IPS DF 6.9 (cell line): Measurements from ENCODE around the gene GZMB.

Experiments used
- DNase-seq: peaks from one replicate; pipeline ENCODE4 v3.0.0-alpha.2; 2013; ENCODE audit warnings: low read depth, low spot score
- H3K27ac ChIP-seq: one replicate; pipeline ENCODE4 v1.5.1; 2013; ENCODE audit warnings: low read length, control low read depth
- H3K27me3 ChIP-seq: 2 replicates; pipeline ENCODE4 v1.6.1; 2013; ENCODE audit warnings: mild to moderate bottlenecking, low read length; ENCODE audit not compliant: control insufficient read depth, insufficient read depth
- H3K36me3 ChIP-seq: 2 replicates; pipeline ENCODE4 v1.6.1; 2013; ENCODE audit warnings: low read length; ENCODE audit not compliant: control insufficient read depth, insufficient read depth
- H3K4me1 ChIP-seq: 2 replicates; pipeline ENCODE4 v1.6.1; 2013; ENCODE audit warnings: low read length; ENCODE audit not compliant: control insufficient read depth, insufficient read depth
- H3K4me3 ChIP-seq: 2 replicates; pipeline ENCODE4 v1.5.1; 2013; ENCODE audit warnings: mild to moderate bottlenecking, low read length
- H3K9me3 ChIP-seq: 2 replicates; pipeline ENCODE4 v1.6.1; 2013; ENCODE audit warnings: low read length, inconsistent platforms; ENCODE audit not compliant: control insufficient read depth, insufficient read depth
- WGBS: extraction: QIAGEN DNeasy Blood & Tissue Kit; methylation state at CpG from one replicate; pipeline ENCODE4 v1.1.7; 2013; ENCODE audit warnings: mixed read lengths, missing lambda C conversion rate; ENCODE audit not compliant: insufficient read length, insufficient coverage; 5-methylcytosine and 5-hydroxymethylcytosine counted together

GZMB gene, protein sequence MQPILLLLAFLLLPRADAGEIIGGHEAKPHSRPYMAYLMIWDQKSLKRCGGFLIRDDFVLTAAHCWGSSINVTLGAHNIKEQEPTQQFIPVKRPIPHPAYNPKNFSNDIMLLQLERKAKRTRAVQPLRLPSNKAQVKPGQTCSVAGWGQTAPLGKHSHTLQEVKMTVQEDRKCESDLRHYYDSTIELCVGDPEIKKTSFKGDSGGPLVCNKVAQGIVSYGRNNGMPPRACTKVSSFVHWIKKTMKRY

DNA sequence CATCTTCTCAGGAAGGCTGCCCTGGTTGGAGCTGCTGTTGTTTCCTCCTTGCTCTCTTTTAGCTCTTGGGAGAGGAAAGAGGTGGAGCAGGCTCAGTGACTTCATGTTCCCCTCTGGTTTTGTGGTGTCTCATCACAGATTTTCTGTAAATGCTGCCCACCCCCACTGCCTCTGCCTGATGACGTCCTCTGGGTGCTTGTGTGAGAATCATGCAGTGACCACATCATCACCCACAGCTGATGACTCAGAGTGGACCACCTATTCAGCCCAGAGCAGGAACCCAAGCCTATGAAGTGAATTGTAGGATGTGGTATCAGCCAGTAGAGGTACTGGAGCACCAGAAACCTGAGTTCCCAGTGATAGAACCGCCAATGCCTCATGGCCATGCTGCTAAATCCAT lies at the start of gene GZMB:
Gene GZMB (minus strand): TSS at position 33 of the 400 bp plus-strand sequence. CDS start 30 bp downstream, at position 3.
- Histone ChIP-seq H3K27ac (no peak within 1 kb of the TSS), H3K36me3 (no peaks in the 10 kb centered on the region), H3K9me3 (no peaks in the 10 kb centered on the region), H3K4me1 (no peaks in the 10 kb centered on the region), H3K27me3 (no peaks in the 10 kb centered on the region), H3K4me3 (no peak within 1 kb of the TSS)
- no CpG with 5 or more reads among the region's 2 CpGs for WGBS
- no peak for DNase-seq

DNA sequence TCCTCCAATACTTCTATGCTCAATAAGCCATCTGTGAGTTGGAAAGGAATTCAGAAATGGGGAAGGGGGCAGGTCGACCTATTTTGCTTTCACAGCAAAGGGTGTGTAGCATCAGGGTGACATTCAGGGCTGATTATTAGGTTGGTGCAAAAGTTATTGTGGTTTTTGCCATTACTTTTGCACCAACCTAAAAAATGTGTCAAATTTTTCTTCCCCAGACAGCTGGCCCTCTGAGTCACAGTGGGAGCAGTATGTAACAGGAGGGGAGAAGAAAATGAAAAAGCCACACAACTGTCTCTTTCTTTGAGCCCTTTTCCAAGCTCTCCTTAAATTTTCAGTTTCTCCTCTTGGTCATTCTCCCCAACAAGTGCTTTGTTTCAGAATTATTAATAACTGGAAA lies 47.1 kb upstream of the GZMB start:
- no CpG with 5 or more reads among the region's 1 CpG for WGBS
- no peak overlapping the region for H3K4me3 ChIP-seq
- no peaks in the 10 kb centered on the region for H3K4me1 ChIP-seq
- no peak for DNase-seq
- no peaks in the 10 kb centered on the region for H3K36me3 ChIP-seq
- H3K27ac ChIP-seq: no peak overlapping the region
- no peaks in the 10 kb centered on the region for H3K9me3 ChIP-seq
- H3K27me3 ChIP-seq: no peaks in the 10 kb centered on the region; the same call in 1 of the 2 replicates

DNA sequence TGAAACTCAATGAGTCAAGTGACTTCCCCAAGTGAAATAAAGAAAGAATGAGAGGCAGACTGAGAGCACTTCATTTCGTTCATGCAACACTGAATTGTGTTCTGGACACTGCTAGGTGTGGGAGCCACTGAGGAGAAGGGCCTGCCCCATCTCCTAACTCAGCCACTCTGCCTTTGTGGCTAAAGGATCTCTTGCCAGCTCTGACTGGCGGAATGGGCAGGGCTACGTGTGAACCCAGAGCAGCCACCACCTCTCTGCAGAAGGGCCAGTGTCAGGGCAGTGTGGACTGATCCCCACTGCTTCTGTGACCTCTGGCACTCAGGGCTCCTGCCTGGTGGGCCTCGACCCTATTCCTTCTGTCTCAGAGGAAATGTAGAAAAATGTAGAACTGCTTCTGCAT lies 46.5 kb upstream of the GZMB start:
- no peak overlapping the region for H3K27ac ChIP-seq
- no CpG with 5 or more reads among the region's 4 CpGs for WGBS
- H3K4me1 ChIP-seq: no peaks in the 10 kb centered on the region
- H3K36me3 ChIP-seq: no peaks in the 10 kb centered on the region
- H3K4me3 ChIP-seq: no peak overlapping the region
- H3K27me3 ChIP-seq: no peaks in the 10 kb centered on the region; the same call in 1 of the 2 replicates
- no peak for DNase-seq
- no peaks in the 10 kb centered on the region for H3K9me3 ChIP-seq

DNA sequence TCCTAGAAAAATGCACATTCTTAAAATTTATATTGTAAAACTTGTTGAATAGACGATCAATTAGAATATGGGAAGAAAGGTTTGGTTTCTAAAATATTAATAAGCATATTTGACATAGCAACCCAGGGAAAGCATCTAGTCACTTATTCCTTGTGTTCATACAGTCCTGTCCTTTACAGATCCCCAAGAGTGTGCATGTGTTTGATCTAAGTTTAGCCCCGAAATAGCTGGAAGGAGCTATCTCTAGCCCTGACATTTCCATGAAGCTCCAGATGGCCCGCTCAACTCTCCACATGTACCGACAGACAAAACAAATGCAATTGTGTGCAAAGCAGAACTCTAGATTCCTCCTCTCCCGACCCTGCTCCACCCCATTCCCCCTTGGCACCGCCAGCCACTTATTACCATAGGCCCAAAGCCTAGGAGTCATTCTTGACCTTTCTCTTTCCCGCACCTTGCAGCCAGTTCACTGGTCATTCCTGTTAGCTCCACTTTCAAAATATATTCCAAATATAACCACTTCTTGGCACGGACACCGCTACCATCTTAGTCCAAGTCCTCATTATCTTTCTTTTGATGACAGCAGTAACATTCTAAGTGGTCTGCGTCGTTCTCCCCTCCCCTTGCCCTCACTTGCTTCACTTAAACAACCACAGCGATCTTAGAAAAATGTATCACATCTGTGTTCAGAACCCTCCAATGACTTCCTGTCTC lies 45.4 kb upstream of the GZMB start:
- Histone ChIP-seq H3K27ac (no peak overlapping the region), H3K27me3 (no peaks in the 10 kb centered on the region; the same call in 1 of the 2 replicates), H3K4me3 (no peak overlapping the region), H3K9me3 (no peaks in the 10 kb centered on the region), H3K4me1 (no peaks in the 10 kb centered on the region), H3K36me3 (no peaks in the 10 kb centered on the region)
- no CpG with 5 or more reads among the region's 12 CpGs for WGBS
- DNase-seq: no peak

DNA sequence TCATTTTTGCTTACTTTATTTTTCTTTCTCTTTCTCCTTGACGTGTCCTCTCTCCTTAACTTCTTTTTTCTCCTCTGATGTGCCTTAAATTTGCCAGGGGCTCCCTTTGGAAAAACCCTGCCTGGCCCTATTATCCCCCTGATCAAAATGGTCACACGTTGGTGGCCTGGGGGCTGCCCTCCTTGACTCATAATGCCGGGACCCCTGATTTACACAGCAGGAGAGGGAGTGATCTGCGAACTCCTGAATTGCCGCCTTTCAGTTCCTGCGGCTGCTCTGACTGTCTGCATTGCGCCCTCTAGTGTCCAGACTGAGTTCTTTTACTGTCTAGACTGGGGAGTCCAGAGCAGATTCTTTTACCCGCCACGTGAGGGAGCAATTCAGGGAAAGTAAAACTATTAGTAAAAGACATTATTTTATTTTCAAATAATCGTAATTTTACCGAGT lies 44.8 kb upstream of the GZMB start:
- WGBS: no CpG with 5 or more reads among the region's 11 CpGs
- peak; percentile 87 for DNase-seq
- Histone ChIP-seq H3K4me3 (no peak overlapping the region), H3K4me1 (no peaks in the 10 kb centered on the region), H3K27ac (no peak overlapping the region), H3K9me3 (no peaks in the 10 kb centered on the region), H3K27me3 (no peaks in the 10 kb centered on the region; the same call in 1 of the 2 replicates), H3K36me3 (no peaks in the 10 kb centered on the region)

DNA sequence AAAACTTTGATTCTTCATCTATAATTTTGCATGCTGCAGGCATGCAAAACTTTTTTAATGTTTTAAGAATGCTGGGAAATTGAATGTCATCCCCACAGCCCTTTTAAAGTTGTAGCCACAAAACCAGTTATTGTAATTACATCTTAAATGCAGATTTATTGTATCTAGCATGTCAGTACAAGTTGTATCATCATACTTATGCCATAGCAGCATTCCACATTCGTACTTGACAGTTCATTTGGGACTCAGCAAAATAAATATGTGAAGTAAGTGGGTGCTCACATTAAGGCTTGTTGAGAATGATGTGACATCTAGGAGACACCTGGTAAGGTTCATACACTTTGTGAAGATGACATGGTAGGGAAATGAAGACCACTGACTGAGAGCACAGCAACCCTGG lies 44.0 kb upstream of the GZMB start:
- no CpG with 5 or more reads among the region's 1 CpG for WGBS
- H3K4me1 ChIP-seq: no peaks in the 10 kb centered on the region
- no peaks in the 10 kb centered on the region for H3K36me3 ChIP-seq
- no peaks in the 10 kb centered on the region for H3K9me3 ChIP-seq
- no peaks in the 10 kb centered on the region; the same call in 1 of the 2 replicates for H3K27me3 ChIP-seq
- no peak overlapping the region for H3K27ac ChIP-seq
- H3K4me3 ChIP-seq: no peak overlapping the region
- DNase-seq: no peak

DNA sequence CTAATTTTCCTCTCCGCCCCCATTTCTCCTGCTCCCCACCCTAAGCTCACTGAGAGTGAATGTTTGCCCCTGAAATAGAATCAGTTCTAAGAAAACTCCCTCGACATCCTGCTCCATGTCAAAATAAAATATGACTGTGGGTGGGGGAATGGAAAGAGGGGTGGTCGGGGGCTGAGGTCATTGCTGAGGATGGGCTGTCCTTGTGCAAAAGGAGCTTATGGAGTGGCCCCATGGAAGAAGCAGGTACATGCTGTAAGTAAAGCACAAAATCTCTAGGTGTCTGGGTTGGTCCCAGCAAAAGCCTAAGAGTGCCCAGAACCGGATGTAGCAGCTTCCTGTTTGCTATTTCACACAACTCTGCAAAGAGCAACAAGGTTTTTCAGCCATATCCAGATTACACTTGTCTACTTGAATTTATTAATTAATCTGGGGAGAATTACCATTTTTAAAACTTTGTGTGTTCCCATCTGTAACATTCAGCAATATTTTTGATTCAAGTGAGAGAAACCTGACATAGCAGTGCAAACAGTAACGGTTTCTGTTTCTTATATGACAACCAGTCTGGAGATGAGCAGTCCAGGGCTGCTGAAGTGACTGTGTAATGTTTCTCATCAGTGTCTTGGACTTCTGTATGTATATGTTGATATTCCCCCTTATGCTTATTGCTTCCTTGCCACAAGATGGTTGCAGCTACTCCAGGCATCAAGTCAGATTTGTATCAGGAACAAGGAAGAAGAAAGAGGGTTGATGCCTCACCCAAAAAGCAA lies 40.4 kb upstream of the GZMB start:
- H3K4me3 ChIP-seq: no peak overlapping the region
- no CpG with 5 or more reads among the region's 5 CpGs for WGBS
- no peaks in the 10 kb centered on the region; the same call in 1 of the 2 replicates for H3K27me3 ChIP-seq
- DNase-seq: no peak
- no peak overlapping the region for H3K27ac ChIP-seq
- no peaks in the 10 kb centered on the region for H3K4me1 ChIP-seq
- H3K9me3 ChIP-seq: no peaks in the 10 kb centered on the region
- no peaks in the 10 kb centered on the region for H3K36me3 ChIP-seq

DNA sequence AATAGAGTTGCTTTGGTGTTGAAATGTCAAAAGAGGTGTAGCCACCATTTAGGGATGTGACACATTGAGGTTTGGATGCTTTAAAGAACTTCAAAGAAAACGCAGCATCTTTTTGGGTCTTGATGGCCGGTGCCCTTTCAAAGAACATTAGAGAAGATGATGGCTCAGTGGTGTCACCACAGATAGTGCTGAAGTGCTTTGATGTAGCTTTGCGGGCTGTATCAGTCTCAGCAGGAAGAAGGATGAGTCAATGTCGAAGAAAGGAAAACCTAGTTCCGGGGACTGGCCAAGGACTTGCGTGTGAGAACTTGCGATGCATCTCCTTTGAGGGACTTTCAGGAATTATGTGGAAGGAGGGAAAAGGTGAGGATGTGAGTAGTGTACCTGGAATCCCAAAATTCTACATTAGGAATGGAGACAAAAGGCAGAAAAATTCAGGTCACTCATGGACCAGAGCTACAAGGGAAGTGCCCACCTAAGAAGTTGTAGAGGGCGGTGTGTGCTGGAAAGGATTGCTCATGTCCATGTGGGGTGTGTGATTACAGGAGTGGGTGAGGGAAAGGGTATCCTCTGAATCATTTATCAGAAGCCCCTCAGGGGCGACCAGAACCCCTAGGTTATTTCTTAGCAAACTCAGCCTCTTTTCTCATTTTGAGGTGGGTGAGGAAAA lies 39.7 kb upstream of the GZMB start:
- no peaks in the 10 kb centered on the region for H3K36me3 ChIP-seq
- H3K4me1 ChIP-seq: no peaks in the 10 kb centered on the region
- no peaks in the 10 kb centered on the region for H3K9me3 ChIP-seq
- no CpG with 5 or more reads among the region's 9 CpGs for WGBS
- no peaks in the 10 kb centered on the region; the same call in 1 of the 2 replicates for H3K27me3 ChIP-seq
- no peak for DNase-seq
- no peak overlapping the region for H3K27ac ChIP-seq
- H3K4me3 ChIP-seq: no peak overlapping the region

DNA sequence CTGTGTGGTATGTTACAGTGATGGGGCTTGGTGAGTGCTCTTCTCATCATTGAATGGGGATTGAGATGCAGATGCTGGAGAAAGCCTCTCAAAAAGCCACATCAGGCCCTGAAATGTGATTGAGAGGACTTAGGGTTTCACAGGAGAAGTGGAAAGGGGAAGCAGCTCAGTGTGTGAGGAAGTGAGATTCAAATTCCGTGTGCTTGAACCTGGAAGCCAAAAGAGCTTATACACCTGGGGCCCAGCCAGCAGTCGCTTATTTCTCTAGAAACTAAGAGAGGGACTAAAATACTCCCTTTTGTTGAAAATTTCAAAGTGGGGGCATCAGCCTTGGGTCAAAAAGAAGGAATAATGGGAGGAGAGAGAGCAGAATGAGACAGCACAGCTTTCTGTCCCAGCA lies 39.1 kb upstream of the GZMB start:
- H3K36me3 ChIP-seq: no peaks in the 10 kb centered on the region
- DNase-seq: no peak
- no peaks in the 10 kb centered on the region for H3K4me1 ChIP-seq
- WGBS: no CpG with 5 or more reads among the region's 2 CpGs
- H3K27me3 ChIP-seq: no peaks in the 10 kb centered on the region; the same call in 1 of the 2 replicates
- no peak overlapping the region for H3K27ac ChIP-seq
- no peaks in the 10 kb centered on the region for H3K9me3 ChIP-seq
- no peak overlapping the region for H3K4me3 ChIP-seq

DNA sequence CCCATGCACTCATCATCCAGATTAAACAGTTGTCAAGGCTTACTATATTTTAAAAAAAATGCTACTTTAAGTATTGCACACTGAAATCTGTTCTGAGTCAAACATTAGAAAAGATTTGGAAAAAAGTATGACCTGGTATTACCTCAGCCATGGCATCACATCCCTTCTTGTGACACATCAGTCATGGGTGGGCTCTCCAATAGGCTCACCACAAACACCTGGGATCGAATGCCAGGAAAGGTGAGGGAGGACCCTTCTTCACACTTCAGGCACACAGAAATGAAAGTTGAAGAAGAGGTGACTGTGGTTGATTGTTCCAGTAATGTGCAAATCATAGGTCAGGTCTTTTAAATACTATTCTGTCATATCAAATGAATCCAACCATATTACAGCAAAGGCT lies 36.6 kb upstream of the GZMB start:
- WGBS: no CpG with 5 or more reads among the region's 1 CpG
- H3K9me3 ChIP-seq: no peaks in the 10 kb centered on the region
- no peaks in the 10 kb centered on the region for H3K4me1 ChIP-seq
- no peaks in the 10 kb centered on the region for H3K36me3 ChIP-seq
- H3K27ac ChIP-seq: no peak overlapping the region
- H3K4me3 ChIP-seq: no peak overlapping the region
- H3K27me3 ChIP-seq: no peaks in the 10 kb centered on the region
- no peak for DNase-seq
